Memory B cell (primary cell): ENCODE measurements around the gene EQTN.
"Not testable (repeated sequence)": the region's sequence is repeated elsewhere in the genome, so short reads cannot be mapped to it uniquely, and the experiment has no call there.

ENCODE experiments used
- ATAC-seq: fragments of 150-1000 bp; cut with Tn5 transposase; 2 replicates; pipeline ENCODE4 v1.10.0; 2021; ENCODE audit warnings: low read depth, mild to moderate bottlenecking, moderate library complexity
- DNase-seq, 2 donors: peaks; one replicate each; pipeline ENCODE4 v3.0.0; 2022; ENCODE audit warnings: low spot score in 2 of 2
- H3K27ac Mint-ChIP-seq: one replicate; pipeline ENCODE4 v1.8.0; 2022; ENCODE audit warnings: mild to moderate bottlenecking, moderate library complexity, mixed read lengths
- H3K27me3 Mint-ChIP-seq: one replicate; pipeline ENCODE4 v1.8.0; 2022; ENCODE audit warnings: mixed read lengths
- H3K36me3 Mint-ChIP-seq: one replicate; pipeline ENCODE4 v1.8.0; 2022; ENCODE audit warnings: mild to moderate bottlenecking, mixed read lengths
- H3K4me1 Mint-ChIP-seq: one replicate; pipeline ENCODE4 v1.8.0; 2022; ENCODE audit warnings: mixed read lengths
- H3K4me3 Mint-ChIP-seq: one replicate; pipeline ENCODE4 v1.8.0; 2022; ENCODE audit warnings: mild to moderate bottlenecking, moderate library complexity, mixed read lengths
- H3K9me3 Mint-ChIP-seq: one replicate; pipeline ENCODE4 v1.8.0; 2022; ENCODE audit warnings: mixed read lengths

The EQTN gene

DNA sequence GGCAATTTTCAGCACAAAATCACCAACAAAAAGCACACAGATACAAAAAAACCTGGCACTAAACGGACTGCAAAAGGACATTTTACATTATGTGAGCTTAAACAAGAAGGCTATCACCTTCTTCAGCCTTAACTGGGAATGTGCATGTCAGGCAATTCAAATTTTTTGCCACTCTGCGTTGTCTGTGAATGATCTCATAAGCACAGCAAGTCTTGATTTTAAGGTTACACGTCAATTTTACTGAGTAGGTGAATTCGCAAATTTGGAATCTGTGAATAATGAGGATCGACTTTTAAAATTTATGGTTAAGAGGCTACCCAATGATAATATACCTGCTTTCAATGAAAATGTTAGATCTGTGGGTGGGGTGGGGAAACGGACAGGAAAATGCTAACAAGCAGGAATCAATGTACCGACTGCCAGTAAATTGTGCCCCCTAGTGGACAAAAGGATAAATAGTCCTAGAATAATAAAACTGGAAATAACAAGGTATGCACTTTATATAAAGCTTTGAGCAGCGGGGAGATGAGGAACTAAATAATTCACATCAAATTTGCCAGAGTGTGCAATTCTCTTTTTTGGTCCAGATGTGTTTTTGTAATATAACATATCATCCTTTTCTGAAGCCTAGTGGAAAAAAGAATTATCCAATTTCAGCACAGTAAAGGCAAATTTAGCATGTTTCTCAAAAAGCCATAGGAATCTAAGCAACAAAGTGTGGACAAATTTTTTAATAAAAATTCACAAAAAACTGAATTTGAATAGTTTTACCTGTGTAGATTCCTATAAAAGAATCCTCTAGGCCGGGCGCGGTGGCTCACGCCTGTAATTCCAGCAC is 20.5 kb downstream of the EQTN start:
- ATAC-seq: peak; percentile 42
- H3K27me3 Mint-ChIP-seq: peaks cover under 1% of the 10 kb centered on the region
- no peaks in the 10 kb centered on the region for H3K9me3 Mint-ChIP-seq
- peaks cover 8% of the 10 kb centered on the region for H3K4me1 Mint-ChIP-seq
- H3K36me3 Mint-ChIP-seq: no peaks in the 10 kb centered on the region
- H3K4me3 Mint-ChIP-seq: no peak overlapping the region
- H3K27ac Mint-ChIP-seq: no peak overlapping the region
- DNase-seq: peak in 1 of 2 donors; percentile 57

- H3K27ac Mint-ChIP-seq: no peak overlapping the region
- no peaks in the 10 kb centered on the region for H3K36me3 Mint-ChIP-seq
- no peaks in the 10 kb centered on the region for H3K27me3 Mint-ChIP-seq
- DNase-seq (no peak), ATAC-seq (no peak)
- H3K9me3 Mint-ChIP-seq: no peaks in the 10 kb centered on the region
- no peak overlapping the region for H3K4me3 Mint-ChIP-seq
- peaks cover 4% of the 10 kb centered on the region for H3K4me1 Mint-ChIP-seq
Measured at GRCh38 chr9:27273186-27273585, 23.8 kb downstream of the EQTN start.

GRCh38 chr9:27272103-27272502 is 24.8 kb downstream of the EQTN start:
- Mint-ChIP-seq H3K36me3 (no peaks in the 10 kb centered on the region), H3K27me3 (no peaks in the 10 kb centered on the region), H3K9me3 (no peaks in the 10 kb centered on the region), H3K4me3 (no peak overlapping the region), H3K27ac (no peak overlapping the region), H3K4me1 (peaks cover 4% of the 10 kb centered on the region)
- ATAC-seq (peak; percentile 29), DNase-seq (no peak)

DNA sequence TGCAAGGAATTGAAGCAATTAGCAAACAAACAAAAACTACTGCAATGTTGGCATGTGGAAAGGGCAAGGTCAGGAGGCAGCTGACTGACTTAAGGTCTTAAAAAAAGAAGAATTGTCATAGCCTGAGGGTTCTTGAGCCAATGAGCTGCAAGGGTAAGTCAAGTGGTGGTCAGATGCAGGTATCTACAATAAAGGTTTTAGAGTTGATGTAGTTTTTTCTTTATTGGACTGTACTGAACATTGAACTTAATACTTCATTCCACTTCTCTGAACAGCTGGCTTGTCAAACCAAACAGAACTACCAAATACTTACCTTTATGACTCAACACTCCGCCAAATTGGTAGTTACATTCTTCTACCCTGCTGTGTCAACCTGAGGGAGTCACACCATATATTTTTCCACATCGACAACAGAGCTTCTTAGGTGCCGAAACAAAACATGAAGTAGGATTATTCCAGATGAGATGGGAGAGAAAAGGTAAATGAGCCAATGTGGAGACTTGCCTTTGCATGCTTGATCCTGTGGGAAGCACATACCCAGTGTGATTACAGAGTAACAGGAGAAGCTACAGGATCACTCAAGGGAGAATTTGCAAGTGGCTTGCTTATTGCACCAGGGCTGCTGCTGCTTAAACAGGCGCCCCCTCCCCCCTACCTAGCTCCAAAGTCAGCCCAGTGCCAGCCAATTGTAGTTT is 35.3 kb downstream of the EQTN start:
- Mint-ChIP-seq H3K4me3 (no peak overlapping the region), H3K27ac (no peak overlapping the region)

DNA sequence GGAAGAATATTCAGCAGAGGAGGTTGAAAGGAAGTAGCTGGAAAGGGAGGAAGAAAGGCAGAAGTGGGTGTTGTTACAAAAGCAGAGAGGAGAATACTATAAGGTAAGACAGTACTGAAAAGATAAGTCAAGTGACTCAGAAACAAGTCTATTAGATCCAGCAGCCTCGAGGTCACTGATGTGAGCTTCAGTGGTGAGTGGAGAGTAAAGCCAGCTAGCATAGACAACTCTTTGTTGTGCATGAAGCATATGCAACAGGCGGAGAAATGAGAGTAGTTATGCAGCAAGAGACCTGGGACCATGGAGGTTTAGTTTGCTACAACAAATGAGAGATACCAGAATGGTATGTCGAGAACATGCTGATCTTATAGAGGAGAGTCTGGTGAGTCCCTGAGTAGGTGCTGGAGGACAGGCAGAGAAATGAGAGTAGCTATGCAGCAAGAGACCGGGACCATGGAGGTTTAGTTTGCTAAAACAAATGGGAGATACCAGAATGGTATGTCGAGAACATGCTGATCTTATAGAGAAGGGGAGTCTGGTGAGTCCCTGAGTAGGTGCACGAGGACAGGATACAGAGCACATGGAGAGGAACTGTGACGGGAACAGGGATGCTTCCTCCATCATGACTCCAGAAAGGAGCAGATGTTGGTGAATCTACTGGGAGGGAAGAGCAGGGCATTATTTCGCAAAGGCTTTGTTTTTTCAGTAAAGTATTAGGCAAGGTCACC is 36.0 kb downstream of the EQTN start:
- peaks cover 2% of the 10 kb centered on the region for H3K27me3 Mint-ChIP-seq
- ATAC-seq (no peak), DNase-seq (no peak)
- H3K4me1 Mint-ChIP-seq: no peaks in the 10 kb centered on the region
- H3K9me3 Mint-ChIP-seq: peaks cover 2% of the 10 kb centered on the region
- no peaks in the 10 kb centered on the region for H3K36me3 Mint-ChIP-seq
- no peak overlapping the region for H3K27ac Mint-ChIP-seq
- H3K4me3 Mint-ChIP-seq: no peak overlapping the region

More for the DNA sequence above, 35.3 kb downstream of the EQTN start:
- no peaks in the 10 kb centered on the region for H3K36me3 Mint-ChIP-seq
- peaks cover 2% of the 10 kb centered on the region for H3K9me3 Mint-ChIP-seq
- no peaks in the 10 kb centered on the region for H3K4me1 Mint-ChIP-seq
- ATAC-seq (no peak), DNase-seq (no peak)
- peaks cover 2% of the 10 kb centered on the region for H3K27me3 Mint-ChIP-seq

DNA sequence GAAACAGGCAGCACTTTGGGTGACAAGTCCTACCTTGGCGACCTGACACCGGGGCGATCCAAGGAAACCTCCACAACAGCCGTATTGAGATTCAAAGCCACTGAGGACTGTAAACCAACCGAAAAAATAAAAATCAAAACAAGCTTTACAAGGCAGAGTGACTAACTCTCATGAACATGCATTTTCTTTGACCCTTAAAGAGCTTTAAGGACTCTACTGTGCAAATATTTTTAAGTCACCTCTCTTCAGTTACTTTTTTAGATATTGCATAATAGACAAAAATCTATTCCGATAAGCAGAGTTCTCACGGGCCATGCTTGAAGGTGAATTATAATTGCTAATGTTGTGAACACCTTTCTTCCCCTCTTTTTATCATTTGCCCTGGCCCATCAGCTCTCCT is 38.3 kb downstream of the EQTN start:
- Mint-ChIP-seq H3K36me3 (no peaks in the 10 kb centered on the region), H3K4me1 (no peaks in the 10 kb centered on the region), H3K4me3 (no peak overlapping the region), H3K9me3 (peaks cover 2% of the 10 kb centered on the region), H3K27me3 (no peaks in the 10 kb centered on the region), H3K27ac (no peak overlapping the region)
- ATAC-seq (no peak), DNase-seq (no peak)

- Mint-ChIP-seq H3K36me3 (peaks cover 2% of the 10 kb centered on the region), H3K9me3 (no peaks in the 10 kb centered on the region), H3K27me3 (peaks cover 9% of the 10 kb centered on the region), H3K4me1 (peaks cover 2% of the 10 kb centered on the region), H3K27ac (no peak overlapping the region), H3K4me3 (no peak overlapping the region)
- no peak for ATAC-seq
- DNase-seq: no peak
Measured at GRCh38 chr9:27248702-27249101, 48.2 kb downstream of the EQTN start.

DNA sequence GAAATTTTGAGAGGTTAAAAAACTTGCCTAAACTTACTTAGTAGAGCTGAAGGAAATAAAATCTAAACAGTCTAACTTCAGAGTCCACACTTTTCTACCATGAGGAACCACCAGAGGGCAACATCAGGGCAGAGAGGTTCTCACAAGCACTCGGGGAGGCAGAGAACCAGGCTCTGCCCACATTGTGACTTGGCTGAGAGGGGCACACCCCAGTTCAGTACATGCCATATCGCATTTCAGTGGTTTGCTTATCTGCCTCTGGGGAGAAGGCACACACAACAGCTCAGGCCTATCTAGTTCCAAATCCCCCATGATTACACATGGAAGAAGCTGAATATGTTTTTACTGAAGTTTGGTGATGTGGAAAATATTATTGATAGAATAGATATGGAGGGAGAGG is 49.2 kb downstream of the EQTN start:
- peak in 1 of 2 donors; percentile 10 for DNase-seq
- H3K27me3 Mint-ChIP-seq: peaks cover 9% of the 10 kb centered on the region
- H3K9me3 Mint-ChIP-seq: peaks cover 3% of the 10 kb centered on the region
- H3K36me3 Mint-ChIP-seq: peaks cover 2% of the 10 kb centered on the region
- H3K4me1 Mint-ChIP-seq: peaks cover 2% of the 10 kb centered on the region
- ATAC-seq: peak; percentile 62
- no peak overlapping the region for H3K4me3 Mint-ChIP-seq
- no peak overlapping the region for H3K27ac Mint-ChIP-seq

DNA sequence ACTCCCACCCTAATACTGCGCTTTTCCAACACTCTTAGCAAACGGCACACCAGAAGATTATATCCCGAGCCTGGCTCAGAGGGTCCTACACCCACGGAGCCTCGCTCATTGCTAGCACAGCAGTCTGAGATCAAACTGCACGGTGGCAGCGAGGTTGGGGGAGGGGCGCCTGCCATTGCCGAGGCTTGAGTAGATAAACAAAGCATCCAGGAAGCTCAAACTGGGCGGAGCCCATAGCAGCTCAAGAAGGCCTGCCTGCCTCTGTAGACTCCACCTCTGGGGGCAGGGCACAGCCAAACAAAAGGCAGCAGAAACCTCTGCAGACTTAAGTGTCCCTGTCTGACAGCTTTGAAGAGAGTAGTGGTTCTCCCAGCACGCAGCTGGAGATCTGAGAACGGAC is 57.3 kb downstream of the EQTN start:
- H3K9me3 Mint-ChIP-seq, H3K4me3 Mint-ChIP-seq, ATAC-seq, DNase-seq, H3K36me3 Mint-ChIP-seq, H3K27ac Mint-ChIP-seq, H3K27me3 Mint-ChIP-seq, H3K4me1 Mint-ChIP-seq: not testable (repeated sequence)
